ENCODE measurements around the gene UCP3.

GRCh38 chr11:73974604-73975478 is 34.0 kb downstream of the UCP3 start:
- no peak for TF ChIP-seq CTCF (conservative IDR thresholded peaks at IDR 0.05; ENCODE audit: low read length)
- no peak for TF ChIP-seq EZH2phosphoT487 (IDR thresholded peaks at IDR 0.05; ENCODE audit: borderline replicate concordance, low read depth, low read length)
